Central memory CD8-positive, alpha-beta T cell (primary cell): ENCODE results near the gene NAV1.
A peak's percentile ranks its signal among the peaks of the same experiment; 100 is the strongest.
"Not testable (repeated sequence)": the region's sequence is repeated elsewhere in the genome, so short reads cannot be mapped to it uniquely, and the experiment has no call there.

Experiments
- ATAC-seq: fragments of 150-1000 bp; cut with Tn5 transposase; replicated peaks from 2 replicates; pipeline ENCODE4 v1.10.0; 2022; ENCODE audit warnings: mild to moderate bottlenecking, moderate FRiP score, moderate number of reproducible peaks; ENCODE audit not compliant: poor library complexity, severe bottlenecking; ENCODE audit errors: extremely low read depth
- DNase-seq, 2 donors: peaks; one replicate each; pipeline ENCODE4 v3.0.0; 2021; ENCODE audit warnings: low spot score in 2 of 2
- H3K27ac Mint-ChIP-seq: one replicate; pipeline ENCODE4 v1.8.0; 2022; ENCODE audit warnings: low read depth, mild to moderate bottlenecking, moderate library complexity, mixed read lengths
- H3K27me3 Mint-ChIP-seq: one replicate; pipeline ENCODE4 v1.8.0; 2022; ENCODE audit warnings: mixed read lengths
- H3K36me3 Mint-ChIP-seq: one replicate; pipeline ENCODE4 v1.8.0; 2022; ENCODE audit warnings: mild to moderate bottlenecking, moderate library complexity, mixed read lengths; ENCODE audit not compliant: insufficient read depth
- H3K4me1 Mint-ChIP-seq: one replicate; pipeline ENCODE4 v1.8.0; 2022; ENCODE audit warnings: mixed read lengths
- H3K4me3 Mint-ChIP-seq: one replicate; pipeline ENCODE4 v1.8.0; 2022; ENCODE audit warnings: mild to moderate bottlenecking, moderate library complexity, mixed read lengths
- H3K9me3 Mint-ChIP-seq: one replicate; pipeline ENCODE4 v1.8.0; 2022; ENCODE audit warnings: mixed read lengths

The NAV1 gene

GRCh38 chr1:201549522-201549921 lies 10.6 kb downstream of the NAV1 start:
- DNase-seq, H3K4me3 Mint-ChIP-seq, ATAC-seq, H3K36me3 Mint-ChIP-seq, H3K27ac Mint-ChIP-seq, H3K9me3 Mint-ChIP-seq, H3K4me1 Mint-ChIP-seq: not testable (repeated sequence)
- peaks cover 28% of the 10 kb centered on the region for H3K27me3 Mint-ChIP-seq

GRCh38 chr1:201551096-201551495 lies 12.2 kb downstream of the NAV1 start:
- H3K4me3 Mint-ChIP-seq: no peak overlapping the region
- DNase-seq (no peak), ATAC-seq (no peak)
- peaks cover 3% of the 10 kb centered on the region for H3K4me1 Mint-ChIP-seq
- H3K9me3 Mint-ChIP-seq: no peaks in the 10 kb centered on the region
- H3K36me3 Mint-ChIP-seq: peaks cover 3% of the 10 kb centered on the region
- H3K27me3 Mint-ChIP-seq: peaks cover 13% of the 10 kb centered on the region
- no peak overlapping the region for H3K27ac Mint-ChIP-seq

GRCh38 chr1:201551877-201552731 lies 13.2 kb downstream of the NAV1 start:
- Mint-ChIP-seq H3K9me3 (no peaks in the 10 kb centered on the region), H3K36me3 (peaks cover 3% of the 10 kb centered on the region), H3K4me1 (no peaks in the 10 kb centered on the region), H3K27ac (no peak overlapping the region), H3K4me3 (no peak overlapping the region), H3K27me3 (peaks cover 9% of the 10 kb centered on the region)
- ATAC-seq (no peak), DNase-seq (no peak)

- no peak for ATAC-seq
- H3K4me1 Mint-ChIP-seq: no peaks in the 10 kb centered on the region
- H3K27ac Mint-ChIP-seq: no peak overlapping the region
- H3K36me3 Mint-ChIP-seq: peaks cover 3% of the 10 kb centered on the region
- H3K27me3 Mint-ChIP-seq: peaks cover 9% of the 10 kb centered on the region
- H3K4me3 Mint-ChIP-seq: no peak overlapping the region
- no peaks in the 10 kb centered on the region for H3K9me3 Mint-ChIP-seq
- no peak for DNase-seq
Measured at GRCh38 chr1:201552941-201553351, 14.0 kb downstream of the NAV1 start.

GRCh38 chr1:201553496-201554189 lies 14.7 kb downstream of the NAV1 start:
- Mint-ChIP-seq H3K27me3 (peaks cover 9% of the 10 kb centered on the region), H3K4me1 (no peaks in the 10 kb centered on the region), H3K36me3 (peaks cover 3% of the 10 kb centered on the region), H3K4me3 (no peak overlapping the region), H3K9me3 (no peaks in the 10 kb centered on the region), H3K27ac (no peak overlapping the region)
- ATAC-seq (no peak), DNase-seq (no peak)

- peaks cover 9% of the 10 kb centered on the region for H3K27me3 Mint-ChIP-seq
- DNase-seq (no peak), ATAC-seq (no peak)
- no peak overlapping the region for H3K27ac Mint-ChIP-seq
- no peak overlapping the region for H3K4me3 Mint-ChIP-seq
- H3K36me3 Mint-ChIP-seq: peaks cover 3% of the 10 kb centered on the region
- H3K9me3 Mint-ChIP-seq: no peaks in the 10 kb centered on the region
- H3K4me1 Mint-ChIP-seq: no peaks in the 10 kb centered on the region
Measured at GRCh38 chr1:201554190-201554600, 15.3 kb downstream of the NAV1 start.

GRCh38 chr1:201554789-201555592 lies 16.1 kb downstream of the NAV1 start:
- DNase-seq (no peak), ATAC-seq (no peak)
- Mint-ChIP-seq H3K4me1 (no peaks in the 10 kb centered on the region), H3K36me3 (peaks cover 3% of the 10 kb centered on the region), H3K4me3 (no peak overlapping the region), H3K27ac (no peak overlapping the region), H3K27me3 (peaks cover 9% of the 10 kb centered on the region), H3K9me3 (no peaks in the 10 kb centered on the region)

- ATAC-seq: no peak
- Mint-ChIP-seq H3K27ac (no peak overlapping the region), H3K27me3 (peaks cover 9% of the 10 kb centered on the region)
Measured at GRCh38 chr1:201555593-201555945, 16.6 kb downstream of the NAV1 start.

GRCh38 chr1:201556841-201557571 lies 18.1 kb downstream of the NAV1 start:
- no peak for ATAC-seq
- Mint-ChIP-seq H3K27ac (no peak overlapping the region), H3K27me3 (peaks cover 9% of the 10 kb centered on the region), H3K9me3 (no peaks in the 10 kb centered on the region), H3K4me3 (no peak overlapping the region), H3K36me3 (peaks cover 3% of the 10 kb centered on the region), H3K4me1 (no peaks in the 10 kb centered on the region)
- no peak for DNase-seq

More at GRCh38 chr1:201555593-201555945, 16.6 kb downstream of the NAV1 start:
- Mint-ChIP-seq H3K4me1 (no peaks in the 10 kb centered on the region), H3K4me3 (no peak overlapping the region), H3K36me3 (peaks cover 3% of the 10 kb centered on the region), H3K9me3 (no peaks in the 10 kb centered on the region)
- no peak for DNase-seq

- no peak for ATAC-seq
- H3K36me3 Mint-ChIP-seq: no peaks in the 10 kb centered on the region
- H3K27me3 Mint-ChIP-seq: peaks cover 9% of the 10 kb centered on the region
- H3K27ac Mint-ChIP-seq: no peak overlapping the region
- no peaks in the 10 kb centered on the region for H3K4me1 Mint-ChIP-seq
- no peak overlapping the region for H3K4me3 Mint-ChIP-seq
- no peaks in the 10 kb centered on the region for H3K9me3 Mint-ChIP-seq
- DNase-seq: no peak
Measured at GRCh38 chr1:201557572-201557958, 18.6 kb downstream of the NAV1 start.

GRCh38 chr1:201559679-201560162 lies 20.8 kb downstream of the NAV1 start:
- no peaks in the 10 kb centered on the region for H3K27me3 Mint-ChIP-seq
- peak; percentile 25 to 45 for DNase-seq

More at GRCh38 chr1:201559679-201560162, 20.8 kb downstream of the NAV1 start:
- H3K27ac Mint-ChIP-seq: no peak overlapping the region
- H3K4me1 Mint-ChIP-seq: no peaks in the 10 kb centered on the region
- H3K9me3 Mint-ChIP-seq: no peaks in the 10 kb centered on the region
- no peak overlapping the region for H3K4me3 Mint-ChIP-seq
- ATAC-seq: peak; percentile 68
- H3K36me3 Mint-ChIP-seq: no peaks in the 10 kb centered on the region
